Stomach (tissue), 9 donors: ENCODE measurements around the gene ADIPOR1. TPM values are rescaled to one million over a fixed set of nuclear protein-coding genes. Genes with fewer than 3 reads are reported as not detected.
"Not testable (repeated sequence)": the region's sequence is repeated elsewhere in the genome, so short reads cannot be mapped to it uniquely, and the experiment has no call there.

ENCODE experiments used
- DNase-seq, 2 donors: peaks; one replicate each; pipeline versions ENCODE4 v3.0.0 to v3.0.0-alpha.2; 2013 to 2019
- H3K27ac ChIP-seq, 5 donors: fragments of 200-600 bp in 4 of 5; sonication (generic) in 4 of 5; one replicate each; pipeline ENCODE4 v1.5.1; 2013 to 2019; ENCODE audit warnings: mild to moderate bottlenecking in 1 of 5, moderate library complexity in 1 of 5
- H3K27me3 ChIP-seq, 3 donors: fragments of 200-600 bp; sonication (generic); one replicate each; pipeline ENCODE4 v1.5.1; 2017 to 2019; ENCODE audit warnings: mixed run types in 1 of 3
- H3K36me3 ChIP-seq, 4 donors: fragments of 200-600 bp; sonication (generic); 1 replicate in 3 of 4; 2 replicates in 1 of 4; pipeline ENCODE4 v1.5.1; 2016 to 2019
- H3K4me1 ChIP-seq, 4 donors: fragments of 200-600 bp; sonication (generic); one replicate each; pipeline ENCODE4 v1.5.1; 2016 to 2019
- H3K4me3 ChIP-seq, 4 donors: fragments of 200-600 bp; sonication (generic) in 3 of 4; one replicate each; pipeline ENCODE4 v1.5.1; 2016 to 2019; ENCODE audit warnings: mild to moderate bottlenecking in 1 of 4
- H3K9me3 ChIP-seq, 4 donors: fragments of 200-600 bp; sonication (generic); one replicate each; pipeline ENCODE4 v1.5.1; 2016 to 2019
- EP300 ChIP-seq: sonication (generic); formaldehyde crosslinking; IDR thresholded peaks from one replicate; pipeline ENCODE4 v1.6.1; 2017; ENCODE audit warnings: antibody characterized with exemption
- POLR2A ChIP-seq, 4 donors: fragments of 450-650 bp; IDR thresholded peaks; one replicate each; pipeline ENCODE4 v1.6.1; 2016; ENCODE audit warnings: antibody characterized with exemption in 4 of 4, control low read depth in 2 of 4, mild to moderate bottlenecking in 1 of 4, moderate library complexity in 1 of 4
- POLR2AphosphoS5 ChIP-seq, 3 donors: sonication (generic); formaldehyde crosslinking; IDR thresholded peaks; one replicate each; pipeline ENCODE4 v1.6.1; 2016; ENCODE audit warnings: antibody characterized with exemption in 3 of 3
- WGBS, 5 donors: extraction: QIAGEN DNeasy Blood & Tissue Kit in 3 of 5; methylation state at CpG; one replicate each; pipeline versions ENCODE4 v1.1.5 to v1.1.7; 2013 to 2018; 5-methylcytosine and 5-hydroxymethylcytosine counted together
- intact Hi-C: fragments of 100-400 bp; cut with DNase I; formaldehyde crosslinking; loops from one replicate; pipeline ENCODE4 v1.15.1; 2023; ENCODE audit warnings: low total_unique reads
- polyA plus RNA-seq, 3 donors: library from polyadenylated mRNA; stranded (reverse); fragments of 200-250 nt; gene quantifications; one replicate each; pipeline ENCODE4 v1.2.3, GENCODE V29; 2013
- small RNA-seq, 4 donors: library from RNA; depleted of rRNA; stranded (forward); fragments of <200 nt; gene quantifications; one replicate each; pipeline ENCODE3, GENCODE V24; 2016
- total RNA-seq, 5 donors: library from RNA; depleted of rRNA; stranded (reverse); fragments of >200 nt; gene quantifications; one replicate each; pipeline versions ENCODE4 v1.1.0 to v1.2.3, GENCODE V29; 2014 to 2016
- TF ChIP-seq, protein P1 (sequence below), 7 experiments: fragments of 450-650 bp in 4 of 7; fragments of 200-600 bp in 3 of 7; sonication (generic) in 3 of 7; IDR thresholded peaks; one replicate each; pipeline ENCODE4 v1.5.1; 2016 to 2019; ENCODE audit warnings: antibody characterized with exemption in 7 of 7, control low read depth in 2 of 7, mild to moderate bottlenecking in 1 of 7
- donor health status: healthy with polysubstance abuse.
- donor health status: Bipolar disorder and iron deficiency.
- donor health status: healthy.

ADIPOR1 gene
- total and polyA plus RNA-seq, 8 donors, result 46.1 to 112 (median 65.9) TPM

DNA sequence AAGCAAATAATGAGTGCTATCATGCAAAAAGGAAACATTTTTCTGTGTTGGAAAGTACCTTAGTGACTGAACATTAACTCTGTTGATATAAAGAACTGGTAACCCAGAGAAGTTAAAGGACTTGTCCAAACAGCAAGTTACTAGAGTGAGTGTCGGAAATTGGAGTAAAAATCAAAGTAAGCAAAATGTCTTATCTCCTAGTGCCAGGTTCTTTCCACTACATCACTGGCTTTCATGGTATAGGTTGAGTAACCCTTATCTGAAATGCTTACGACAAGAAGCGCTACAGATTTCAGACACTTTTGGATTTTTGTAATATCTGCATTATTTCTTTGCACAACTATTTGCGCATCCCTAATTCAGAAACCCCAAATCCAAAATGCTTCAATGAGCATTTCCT is 52.8 kb downstream of the ADIPOR1 start:
- H3K4me3 ChIP-seq, result no peak overlapping the region
- DNase-seq, result no peak
- H3K27me3 ChIP-seq, result no peaks in the 10 kb centered on the region
- no peaks in the 10 kb centered on the region for H3K9me3 ChIP-seq
- WGBS, 5 donors, result 49 to 87% (median 59%) methylated on average over 4 of the region's 4 CpGs
- H3K4me1 ChIP-seq, result no peaks in the 10 kb centered on the region
- H3K36me3 ChIP-seq, result peaks cover 25 to 99% (median 91%) of the 10 kb centered on the region in 4 donors
- no peak overlapping the region for H3K27ac ChIP-seq
- TF ChIP-seq POLR2A (IDR thresholded peaks at IDR 0.05) (no peak), EP300 (no peak), POLR2AphosphoS5 (IDR thresholded peaks at IDR 0.05) (no peak)
- TF ChIP-seq, protein P1, sequence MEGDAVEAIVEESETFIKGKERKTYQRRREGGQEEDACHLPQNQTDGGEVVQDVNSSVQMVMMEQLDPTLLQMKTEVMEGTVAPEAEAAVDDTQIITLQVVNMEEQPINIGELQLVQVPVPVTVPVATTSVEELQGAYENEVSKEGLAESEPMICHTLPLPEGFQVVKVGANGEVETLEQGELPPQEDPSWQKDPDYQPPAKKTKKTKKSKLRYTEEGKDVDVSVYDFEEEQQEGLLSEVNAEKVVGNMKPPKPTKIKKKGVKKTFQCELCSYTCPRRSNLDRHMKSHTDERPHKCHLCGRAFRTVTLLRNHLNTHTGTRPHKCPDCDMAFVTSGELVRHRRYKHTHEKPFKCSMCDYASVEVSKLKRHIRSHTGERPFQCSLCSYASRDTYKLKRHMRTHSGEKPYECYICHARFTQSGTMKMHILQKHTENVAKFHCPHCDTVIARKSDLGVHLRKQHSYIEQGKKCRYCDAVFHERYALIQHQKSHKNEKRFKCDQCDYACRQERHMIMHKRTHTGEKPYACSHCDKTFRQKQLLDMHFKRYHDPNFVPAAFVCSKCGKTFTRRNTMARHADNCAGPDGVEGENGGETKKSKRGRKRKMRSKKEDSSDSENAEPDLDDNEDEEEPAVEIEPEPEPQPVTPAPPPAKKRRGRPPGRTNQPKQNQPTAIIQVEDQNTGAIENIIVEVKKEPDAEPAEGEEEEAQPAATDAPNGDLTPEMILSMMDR (IDR thresholded peaks at IDR 0.05), result no peak
- intact Hi-C loops, result no loop called here

DNA sequence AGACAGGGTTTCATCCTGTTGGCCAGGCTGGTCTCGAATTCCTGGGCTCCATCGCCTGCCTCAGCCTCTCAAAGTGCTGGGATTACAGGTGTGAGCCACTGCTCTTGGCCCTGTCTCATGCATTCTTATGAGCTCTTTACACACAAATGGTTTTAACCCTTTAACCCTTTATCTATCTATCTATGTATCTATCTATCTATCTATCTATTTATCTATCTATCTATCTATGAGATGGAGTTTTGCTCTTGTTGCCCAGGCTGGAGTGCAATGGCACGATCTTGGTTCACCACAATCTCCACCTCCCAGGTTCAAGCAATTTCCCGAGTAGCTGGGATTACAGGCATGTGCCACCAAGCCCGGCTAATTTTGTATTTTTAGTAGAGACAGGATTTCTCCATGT is 54.3 kb downstream of the ADIPOR1 start:
- intact Hi-C loops, H3K27me3 ChIP-seq, H3K4me1 ChIP-seq, DNase-seq, H3K27ac ChIP-seq, H3K9me3 ChIP-seq, H3K4me3 ChIP-seq: not testable (repeated sequence)
- 93 to 98% (median 95%) methylated on average over 5 of the region's 5 CpGs for WGBS, 5 donors
- peaks cover 19 to 95% (median 91%) of the 10 kb centered on the region in 4 donors for H3K36me3 ChIP-seq

DNA sequence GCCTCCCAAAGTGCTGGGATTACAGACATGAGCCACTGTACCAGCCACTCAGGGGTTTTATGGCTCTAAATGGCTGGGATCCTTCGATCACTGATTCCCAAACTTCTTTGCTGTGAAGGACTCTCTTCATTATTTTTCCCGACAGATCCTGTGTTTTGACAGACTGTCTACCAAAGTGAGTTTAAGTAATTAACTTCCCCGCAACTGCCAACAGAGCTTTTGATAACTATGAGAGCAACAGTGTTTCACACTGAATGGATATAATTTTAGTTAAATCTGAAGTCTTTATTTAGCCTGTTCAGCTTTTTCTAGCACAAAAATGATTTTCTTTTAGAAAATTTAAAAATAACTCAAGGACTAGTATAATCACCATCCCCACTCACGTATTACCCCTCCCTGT is 56.6 kb downstream of the ADIPOR1 start:
- 92 to 96% (median 95%) methylated on average over 4 of the region's 4 CpGs for WGBS, 5 donors
- Histone ChIP-seq H3K4me3 (no peak overlapping the region), H3K36me3 (peaks cover 13 to 93% (median 89%) of the 10 kb centered on the region in 4 donors), H3K27me3 (no peaks in the 10 kb centered on the region), H3K27ac (no peak overlapping the region), H3K4me1 (no peaks in the 10 kb centered on the region), H3K9me3 (no peaks in the 10 kb centered on the region)
- TF ChIP-seq POLR2AphosphoS5 (IDR thresholded peaks at IDR 0.05) (no peak), EP300 (no peak), POLR2A (IDR thresholded peaks at IDR 0.05) (no peak)
- TF ChIP-seq, protein P1 (IDR thresholded peaks at IDR 0.05), result no peak
- no peak for DNase-seq
- intact Hi-C loops, result no loop called here

DNA sequence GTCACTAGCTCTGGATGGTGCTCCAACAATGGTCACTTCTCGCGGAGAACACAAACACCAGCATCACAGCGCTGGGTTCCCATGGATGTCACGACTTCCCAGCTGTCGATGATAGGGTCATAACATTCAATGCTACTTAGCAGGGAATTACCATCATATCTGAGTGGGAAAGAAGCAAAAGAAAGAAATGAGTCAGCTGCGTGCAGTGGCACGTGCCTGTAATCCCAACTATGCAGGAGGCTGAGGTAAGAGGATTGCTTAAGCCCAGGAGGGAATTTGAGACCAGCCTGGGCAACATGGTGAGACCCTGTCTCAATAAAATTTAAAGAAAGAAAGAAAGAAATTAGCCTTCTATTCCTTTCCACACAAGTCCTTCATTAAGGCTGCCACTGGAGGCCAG is 65.6 kb downstream of the ADIPOR1 start:
- Histone ChIP-seq H3K9me3 (no peaks in the 10 kb centered on the region), H3K36me3 (peaks cover 25 to 73% (median 70%) of the 10 kb centered on the region in 4 donors), H3K4me3 (no peak overlapping the region), H3K27me3 (no peaks in the 10 kb centered on the region), H3K27ac (no peak overlapping the region), H3K4me1 (peaks cover 0 to 16% (median 12%) of the 10 kb centered on the region in 4 donors)
- WGBS, 5 donors, result 94 to 99% (median 95%) methylated on average over 7 of the region's 7 CpGs
- no peak for DNase-seq
- TF ChIP-seq POLR2AphosphoS5 (IDR thresholded peaks at IDR 0.05) (no peak), POLR2A (IDR thresholded peaks at IDR 0.05) (no peak), EP300 (no peak)
- TF ChIP-seq, protein P1 (IDR thresholded peaks at IDR 0.05), result no peak
- intact Hi-C loops, result no loop called here

Small RNA genes within 50 kb of the gene (small RNA-seq; reads per million reads assigned to genes)
- 0 reads per million in 4 donors for gene RF00019

Other genes starting within 250 kb of the ADIPOR1 start
- gene SYT2, start 247.9 kb downstream of the ADIPOR1 start, total RNA-seq, result under 1 TPM in 2 of 5 donors, not detected in 3; 0.18 to 0.29 TPM
- gene SYT2, start 247.9 kb downstream of the ADIPOR1 start, polyA plus RNA-seq, result not detected
- gene KDM5B, start 149.9 kb downstream of the ADIPOR1 start, total RNA-seq, result 100 to 1,000 TPM in 2 of 5 donors, 10 to 100 TPM in 3; 46.0 to 229 (median 84.5) TPM
- gene KDM5B, start 149.9 kb downstream of the ADIPOR1 start, polyA plus RNA-seq, result 10 to 100 TPM in 1 of 3 donors, 1 to 10 TPM in 2; 6.5 to 13.4 (median 7.2) TPM
- gene PCAT6, start 147.4 kb downstream of the ADIPOR1 start, total RNA-seq, result not detected
- gene PCAT6, start 147.4 kb downstream of the ADIPOR1 start, polyA plus RNA-seq, result 1 to 10 TPM; 1.2 to 3.9 (median 2.7) TPM
- 1 to 10 TPM in 2 of 5 donors, under 1 TPM in 1, not detected in 2; 0.45 to 5.1 (median 4.2) TPM for gene RABIF, start 69.2 kb downstream of the ADIPOR1 start, total RNA-seq
- gene RABIF, start 69.2 kb downstream of the ADIPOR1 start, polyA plus RNA-seq, result 1 to 10 TPM; 4.9 to 9.1 (median 6.1) TPM
- 10 to 100 TPM; 15.4 to 97.3 (median 29.2) TPM for gene KLHL12, start 31.1 kb downstream of the ADIPOR1 start, total RNA-seq
- gene KLHL12, start 31.1 kb downstream of the ADIPOR1 start, polyA plus RNA-seq, result 10 to 100 TPM; 10.4 to 13.0 (median 12.5) TPM
- 10 to 100 TPM; 17.7 to 89.8 (median 49.6) TPM for gene CYB5R1, start 8.9 kb upstream of the ADIPOR1 start, total RNA-seq
- 10 to 100 TPM; 38.6 to 54.0 (median 45.1) TPM for gene CYB5R1, start 8.9 kb upstream of the ADIPOR1 start, polyA plus RNA-seq
- gene TMEM183A, start 49.1 kb upstream of the ADIPOR1 start, total RNA-seq, result 100 to 1,000 TPM in 2 of 5 donors, 10 to 100 TPM in 3; 33.3 to 177 (median 77.2) TPM
- gene TMEM183A, start 49.1 kb upstream of the ADIPOR1 start, polyA plus RNA-seq, result 10 to 100 TPM; 36.0 to 60.5 (median 52.1) TPM
- gene PPFIA4, start 68.2 kb upstream of the ADIPOR1 start, total RNA-seq, result 1 to 10 TPM in 2 of 5 donors, under 1 TPM in 2, not detected in 1; 0.29 to 2.2 (median 1.2) TPM
- gene PPFIA4, start 68.2 kb upstream of the ADIPOR1 start, polyA plus RNA-seq, result under 1 TPM; 0.31 to 0.95 (median 0.37) TPM
- not detected for gene MYOG, start 127.7 kb upstream of the ADIPOR1 start, total RNA-seq
- gene MYOG, start 127.7 kb upstream of the ADIPOR1 start, polyA plus RNA-seq, result not detected
- 1 to 10 TPM in 2 of 5 donors, under 1 TPM in 1, not detected in 2; 0.18 to 3.1 (median 1.2) TPM for gene ADORA1, start 169.4 kb upstream of the ADIPOR1 start, total RNA-seq
- gene ADORA1, start 169.4 kb upstream of the ADIPOR1 start, polyA plus RNA-seq, result 1 to 10 TPM in 2 of 3 donors, under 1 TPM in 1; 0.30 to 4.2 (median 3.7) TPM
- not detected for gene MYBPH, start 217.5 kb upstream of the ADIPOR1 start, total RNA-seq
- gene MYBPH, start 217.5 kb upstream of the ADIPOR1 start, polyA plus RNA-seq, result under 1 TPM in 2 of 3 donors, not detected in 1; 0.05 to 0.19 TPM
- 1 to 10 TPM in 2 of 5 donors, not detected in 3; 1.1 to 3.9 TPM for gene CHI3L1, start 228.4 kb upstream of the ADIPOR1 start, total RNA-seq
- gene CHI3L1, start 228.4 kb upstream of the ADIPOR1 start, polyA plus RNA-seq, result 10 to 100 TPM in 1 of 3 donors, 1 to 10 TPM in 2; 2.0 to 28.1 (median 6.0) TPM